Mammary epithelial cell (primary cell): ENCODE results near the gene ABR.

Source experiments
- EZH2 ChIP-seq: IDR thresholded peaks from 2 replicates; pipeline ENCODE4 v1.6.1; 2012; ENCODE audit warnings: low read length, inconsistent platforms, borderline replicate concordance
- TF ChIP-seq, protein P1 (sequence below), 2 donors: IDR thresholded peaks in 1 of 2; conservative IDR thresholded peaks in 1 of 2; 2 replicates each; pipeline ENCODE4 v1.5.1; 2011 to 2012; ENCODE audit warnings: inconsistent platforms in 2 of 2, low read length in 2 of 2, mild to moderate bottlenecking in 2 of 2, control low read depth in 1 of 2, low read depth in 1 of 2; ENCODE audit not compliant: insufficient read depth in 1 of 2; ENCODE audit errors: extremely low read depth in 1 of 2

DNA sequence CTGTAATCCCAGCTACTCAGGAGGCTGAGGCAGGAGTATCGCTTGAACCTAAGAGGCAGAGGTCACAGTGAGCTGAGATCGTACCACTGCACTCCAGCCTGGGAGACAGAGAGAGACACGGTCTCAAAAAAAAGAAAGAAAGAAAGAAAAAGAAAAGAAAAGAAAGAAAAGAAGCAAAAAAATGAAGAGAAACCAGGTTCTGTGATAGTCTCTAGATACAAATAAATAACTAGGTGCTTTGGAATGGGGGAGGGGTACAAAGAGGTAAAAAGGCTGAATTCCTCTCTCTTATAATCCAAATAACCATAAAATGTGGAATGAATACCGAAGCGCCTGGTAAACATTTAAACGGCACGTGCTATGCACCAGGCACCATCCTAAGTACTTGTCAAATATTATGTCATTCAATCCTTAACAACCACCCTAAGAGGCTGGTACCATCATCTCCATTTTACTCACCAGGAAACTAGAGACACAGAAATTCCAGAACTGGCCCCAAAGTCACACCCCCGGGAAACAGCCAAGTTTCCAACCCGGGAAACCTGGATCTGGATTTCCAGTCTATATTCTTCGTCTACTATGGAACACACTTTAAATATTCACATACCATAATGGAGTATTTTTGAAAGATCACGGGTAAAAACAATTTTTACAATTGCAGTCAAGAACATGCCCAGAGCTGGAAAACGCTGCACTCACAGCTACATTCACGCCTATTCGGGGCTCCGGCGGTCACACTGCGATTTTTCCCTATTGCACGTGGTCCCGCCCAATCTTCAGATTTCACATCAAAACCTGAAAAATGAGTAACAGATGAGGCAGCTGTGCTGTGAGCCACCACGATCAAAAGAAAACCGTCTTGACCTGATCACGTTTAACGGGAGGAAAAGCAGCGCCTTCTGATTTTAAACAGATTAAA lies 210.7 kb downstream of the ABR start:
- TF ChIP-seq, protein P1, sequence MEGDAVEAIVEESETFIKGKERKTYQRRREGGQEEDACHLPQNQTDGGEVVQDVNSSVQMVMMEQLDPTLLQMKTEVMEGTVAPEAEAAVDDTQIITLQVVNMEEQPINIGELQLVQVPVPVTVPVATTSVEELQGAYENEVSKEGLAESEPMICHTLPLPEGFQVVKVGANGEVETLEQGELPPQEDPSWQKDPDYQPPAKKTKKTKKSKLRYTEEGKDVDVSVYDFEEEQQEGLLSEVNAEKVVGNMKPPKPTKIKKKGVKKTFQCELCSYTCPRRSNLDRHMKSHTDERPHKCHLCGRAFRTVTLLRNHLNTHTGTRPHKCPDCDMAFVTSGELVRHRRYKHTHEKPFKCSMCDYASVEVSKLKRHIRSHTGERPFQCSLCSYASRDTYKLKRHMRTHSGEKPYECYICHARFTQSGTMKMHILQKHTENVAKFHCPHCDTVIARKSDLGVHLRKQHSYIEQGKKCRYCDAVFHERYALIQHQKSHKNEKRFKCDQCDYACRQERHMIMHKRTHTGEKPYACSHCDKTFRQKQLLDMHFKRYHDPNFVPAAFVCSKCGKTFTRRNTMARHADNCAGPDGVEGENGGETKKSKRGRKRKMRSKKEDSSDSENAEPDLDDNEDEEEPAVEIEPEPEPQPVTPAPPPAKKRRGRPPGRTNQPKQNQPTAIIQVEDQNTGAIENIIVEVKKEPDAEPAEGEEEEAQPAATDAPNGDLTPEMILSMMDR (conservative IDR thresholded peaks at IDR 0.05 in 1 of 2, IDR thresholded peaks at IDR 0.05 in 1 of 2; ENCODE audit: extremely low read depth in 1 of 2, insufficient read depth in 1 of 2, low read depth in 1 of 2, low read length in 2 of 2): no peak
- TF ChIP-seq EZH2: no peak
